ENCODE measurements around the gene GLIS2.

DNA sequence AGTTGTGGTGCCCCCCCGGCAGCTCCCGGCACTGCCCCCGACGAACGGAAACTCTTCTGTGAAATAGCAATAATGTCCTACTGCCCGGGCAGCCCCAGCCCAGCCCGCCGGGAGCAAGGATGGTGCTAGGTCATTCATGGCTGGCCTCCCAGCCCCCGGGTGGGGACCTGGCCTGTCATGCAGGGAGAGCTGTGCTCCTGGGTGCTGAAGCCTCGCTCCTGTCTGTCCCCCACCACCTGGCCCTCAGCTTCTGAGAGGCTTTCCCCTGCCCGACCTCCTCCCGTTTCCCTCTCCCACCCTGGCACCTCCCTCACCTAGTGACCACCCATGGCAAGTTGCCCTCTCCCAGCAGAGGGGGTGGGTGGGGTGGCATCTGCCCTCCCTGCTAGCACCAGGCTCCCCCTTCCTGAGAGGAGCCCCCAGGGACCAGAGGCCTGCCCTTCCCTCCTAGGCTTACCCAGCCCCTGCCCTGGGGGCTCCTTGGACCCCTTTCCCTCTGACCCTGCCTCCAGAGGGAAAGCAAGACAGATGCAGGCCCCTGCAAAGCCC is 21.7 kb downstream of the GLIS2 start:
- TF ChIP-seq CTCF (IDR thresholded peaks at IDR 0.05; ENCODE audit: low read depth, low read length) (no peak), POLR2A (IDR thresholded peaks at IDR 0.05; ENCODE audit: extremely low read depth, insufficient read length) (no peak)
- TF ChIP-seq, protein P1, sequence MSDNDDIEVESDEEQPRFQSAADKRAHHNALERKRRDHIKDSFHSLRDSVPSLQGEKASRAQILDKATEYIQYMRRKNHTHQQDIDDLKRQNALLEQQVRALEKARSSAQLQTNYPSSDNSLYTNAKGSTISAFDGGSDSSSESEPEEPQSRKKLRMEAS (IDR thresholded peaks at IDR 0.05; ENCODE audit: low read depth, low read length): no peak
